IMR-90 (cell line): ENCODE data around the gene GPRC6A. TPM values are rescaled to one million over a fixed set of nuclear protein-coding genes. Genes with fewer than 3 reads are reported as not detected.

Experiments
- ATAC-seq: fragments of 200-7000 bp; cut with Tn5 transposase; 2 replicates; pipeline ENCODE4 v1.9.1; 2020; ENCODE audit warnings: low read depth, mild to moderate bottlenecking, moderate library complexity
- BruUV-seq: library from RNA; stranded (reverse); fragments of 400-500 nt; replicated peaks from 2 replicates; lab custom pipeline; 2021; lab: Mats Ljungman, UMichigan
- CTCF ChIA-PET: fragments of 300-600 bp; formaldehyde crosslinking; extraction: SDS; loops from one replicate; lab custom pipeline; 2021; ENCODE audit warnings: antibody characterized with exemption; lab: Yijun Ruan, JAX
- POLR2A ChIA-PET: fragments of 300-600 bp; sonication (Branson Sonifier 250); formaldehyde crosslinking; loops from one replicate; lab custom pipeline; 2022; ENCODE audit warnings: antibody characterized with exemption; ENCODE audit not compliant: unreplicated experiment; lab: Charles Lee
- DNase-seq: peaks from one replicate; pipeline ENCODE4 v3.0.0; 2013
- H2AFZ ChIP-seq: replicated peaks from 2 replicates; pipeline ENCODE3; 2013; ENCODE audit warnings: low read length, mild to moderate bottlenecking; ENCODE audit not compliant: poor library complexity
- H2AK5ac ChIP-seq: 2 replicates; pipeline ENCODE4 v1.6.1; 2013; ENCODE audit warnings: low read depth, low read length, inconsistent platforms
- H2AK9ac ChIP-seq: replicated peaks from 2 replicates; pipeline ENCODE3; 2013; ENCODE audit warnings: mild to moderate bottlenecking, low read depth, low read length, moderate library complexity; ENCODE audit not compliant: poor library complexity
- H2BK120ac ChIP-seq: 2 replicates; pipeline ENCODE4 v1.6.1; 2013; ENCODE audit warnings: low read depth, low read length, inconsistent platforms
- H2BK15ac ChIP-seq: 3 replicates; pipeline ENCODE4 v1.6.1; 2013; ENCODE audit warnings: low read depth, low read length, inconsistent platforms
- H2BK20ac ChIP-seq: 2 replicates; pipeline ENCODE4 v1.6.1; 2013; ENCODE audit warnings: low read depth, mild to moderate bottlenecking, inconsistent platforms, low read length, moderate library complexity
- H2BK5ac ChIP-seq: 2 replicates; pipeline ENCODE4 v1.6.1; 2013; ENCODE audit warnings: mild to moderate bottlenecking, low read depth, low read length, inconsistent platforms; ENCODE audit not compliant: poor library complexity, severe bottlenecking
- H3K14ac ChIP-seq: replicated peaks from 2 replicates; pipeline ENCODE4 v1.6.1; 2013; ENCODE audit warnings: low read depth, low read length, inconsistent platforms
- H3K18ac ChIP-seq: 2 replicates; pipeline ENCODE4 v1.6.1; 2013; ENCODE audit warnings: low read depth, low read length, control low read depth
- H3K23ac ChIP-seq: 2 replicates; pipeline ENCODE4 v1.6.1; 2013; ENCODE audit warnings: low read depth, low read length, inconsistent platforms
- H3K27ac ChIP-seq: 2 replicates; pipeline ENCODE4 v1.5.1; 2013; ENCODE audit warnings: mild to moderate bottlenecking, control low read depth, low read length; ENCODE audit not compliant: insufficient read depth
- H3K27me3 ChIP-seq: 2 replicates; pipeline ENCODE4 v1.6.1; 2013; ENCODE audit warnings: low read length; ENCODE audit not compliant: control insufficient read depth, insufficient read depth
- H3K36me3 ChIP-seq: 2 replicates; pipeline ENCODE4 v1.6.1; 2013; ENCODE audit warnings: low read length, mixed read lengths; ENCODE audit not compliant: control insufficient read depth, insufficient read depth
- H3K4ac ChIP-seq: 2 replicates; pipeline ENCODE4 v1.6.1; 2013; ENCODE audit warnings: low read depth, low read length, inconsistent platforms
- H3K4me1 ChIP-seq: 2 replicates; pipeline ENCODE4 v1.6.1; 2013; ENCODE audit warnings: low read length, mixed read lengths; ENCODE audit not compliant: control insufficient read depth, insufficient read depth
- H3K4me2 ChIP-seq: 2 replicates; pipeline ENCODE4 v1.6.1; 2013; ENCODE audit warnings: low read depth, mild to moderate bottlenecking, control low read depth, low read length, moderate library complexity
- H3K4me3 ChIP-seq: 2 replicates; pipeline ENCODE4 v1.5.1; 2013; ENCODE audit warnings: low read depth, mild to moderate bottlenecking, control low read depth, low read length, moderate library complexity; ENCODE audit not compliant: insufficient read depth
- H3K56ac ChIP-seq: 2 replicates; pipeline ENCODE4 v1.6.1; 2013; ENCODE audit warnings: low read length, inconsistent platforms; ENCODE audit not compliant: insufficient read depth; ENCODE audit errors: extremely low read depth
- H3K79me1 ChIP-seq, 2 experiments: 2 replicates each; pipeline ENCODE4 v1.6.1; 2013; ENCODE audit warnings: low read length in 2 of 2, inconsistent platforms in 1 of 2, low read depth in 1 of 2
- H3K9ac ChIP-seq: 2 replicates; pipeline ENCODE4 v1.6.1; 2013; ENCODE audit warnings: low read depth, low read length, control low read depth
- H3K9me1 ChIP-seq: 2 replicates; pipeline ENCODE4 v1.6.1; 2013; ENCODE audit warnings: low read length, inconsistent platforms; ENCODE audit not compliant: insufficient read depth
- H3K9me3 ChIP-seq: 2 replicates; pipeline ENCODE4 v1.6.1; 2013; ENCODE audit warnings: low read length; ENCODE audit not compliant: control insufficient read depth, insufficient read depth
- H4K20me1 ChIP-seq: 2 replicates; pipeline ENCODE4 v1.6.1; 2013; ENCODE audit warnings: low read length, inconsistent platforms; ENCODE audit not compliant: insufficient read depth
- H4K5ac ChIP-seq: 2 replicates; pipeline ENCODE4 v1.6.1; 2013; ENCODE audit warnings: mild to moderate bottlenecking, low read depth, low read length, control low read depth
- H4K8ac ChIP-seq, 2 experiments: 2 replicates each; pipeline ENCODE4 v1.6.1; 2013; ENCODE audit warnings: low read depth in 2 of 2, low read length in 2 of 2, control low read depth in 1 of 2, inconsistent platforms in 1 of 2
- H4K91ac ChIP-seq: 2 replicates; pipeline ENCODE4 v1.6.1; 2013; ENCODE audit warnings: low read depth, low read length, inconsistent platforms; ENCODE audit not compliant: insufficient read depth
- MXI1 ChIP-seq: IDR thresholded peaks from 2 replicates; pipeline ENCODE4 v1.6.1; 2012; ENCODE audit warnings: low read depth, mild to moderate bottlenecking, low read length, moderate library complexity, borderline replicate concordance
- RAD21 ChIP-seq: IDR thresholded peaks from 2 replicates; pipeline ENCODE4 v1.6.1; 2012; ENCODE audit warnings: low read length, improper control_type of control experiment
- dilution Hi-C: fragments of 300-500 bp; cut with HindIII; formaldehyde crosslinking; loops from one replicate; pipeline ENCODE4 v1.14.3; 2018; ENCODE audit warnings: low sequenced_read_pairs; ENCODE audit not compliant: unreplicated experiment
- in situ Hi-C: fragments of 300-500 bp; cut with MboI; formaldehyde crosslinking; loops from 3 replicates; pipeline ENCODE4 v1.14.3; 2019; ENCODE audit warnings: low sequenced_read_pairs, inconsistent platforms, mixed read lengths
- intact Hi-C: fragments of 100-400 bp; cut with micrococcal nuclease; formaldehyde crosslinking; loops from 2 replicates; pipeline ENCODE4 v1.10.0; 2022
- polyA plus RNA-seq, 3 experiments: library from polyadenylated mRNA; depleted of rRNA; stranded (reverse); fragments of >200 nt; gene quantifications; 2 replicates each; pipeline ENCODE4 v1.2.3, GENCODE V29; 2012; ENCODE audit warnings: low replicate concordance in 1 of 3
- total RNA-seq: library from RNA; depleted of rRNA; stranded (reverse); fragments of >200 nt; gene quantifications from 2 replicates; pipeline ENCODE4 v1.2.3, GENCODE V29; 2012

Gene GPRC6A
- total and polyA plus RNA-seq, 2 of the 4 experiments (the other 2 are of a cell fraction), result not detected

DNA sequence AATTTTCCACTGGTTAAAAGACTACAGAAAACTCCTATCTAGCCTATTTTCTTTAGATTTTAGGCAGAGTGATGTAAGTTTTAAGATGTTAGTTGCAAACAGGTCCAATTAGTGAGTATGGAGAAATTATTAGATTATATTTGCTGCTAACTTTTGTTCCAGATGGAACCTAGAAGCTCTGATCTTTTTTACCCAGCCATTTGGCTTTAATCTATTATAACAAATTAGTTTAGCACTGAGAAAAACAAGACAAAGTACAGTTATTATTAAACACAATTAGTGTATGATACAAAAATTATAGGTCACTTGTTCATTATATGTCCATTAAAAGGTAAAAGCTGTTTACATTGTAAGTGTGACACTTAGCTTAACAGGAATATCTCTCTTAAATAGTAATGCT, 65.8 kb downstream of the GPRC6A start:
- H2BK5ac ChIP-seq, result no peak overlapping the region
- intact Hi-C loops, result no loop called here
- no peaks in the 10 kb centered on the region for H3K36me3 ChIP-seq
- no peaks in the 10 kb centered on the region for H3K4me1 ChIP-seq
- H4K91ac ChIP-seq, result no peak overlapping the region
- H3K9me3 ChIP-seq, result no peaks in the 10 kb centered on the region
- H3K9me1 ChIP-seq, result no peaks in the 10 kb centered on the region
- H3K79me1 ChIP-seq, result no peaks in the 10 kb centered on the region
- no peak overlapping the region for H4K5ac ChIP-seq
- no peak overlapping the region for H3K4me3 ChIP-seq
- POLR2A ChIA-PET, result no interaction called here
- CTCF ChIA-PET, result no interaction called here
- H2AK9ac ChIP-seq, result no peak overlapping the region
- H3K14ac ChIP-seq, result no peak overlapping the region
- H2AK5ac ChIP-seq, result no peak overlapping the region
- H4K8ac ChIP-seq, result no peak overlapping the region
- in situ Hi-C loops, result no loop called here
- DNase-seq (no peak), ATAC-seq (no peak)
- peaks cover 12% of the 10 kb centered on the region for H3K27me3 ChIP-seq
- H2BK20ac ChIP-seq, result no peak overlapping the region
- H3K18ac ChIP-seq, result no peak overlapping the region
- no peak overlapping the region for H3K56ac ChIP-seq
- no peak overlapping the region for H2AFZ ChIP-seq
- H2BK15ac ChIP-seq, result no peak overlapping the region
- TF ChIP-seq MXI1, result no peak
- no peak for TF ChIP-seq RAD21
- no TSS peak for BruUV-seq
- H4K20me1 ChIP-seq, result no peaks in the 10 kb centered on the region
- no peak overlapping the region for H2BK120ac ChIP-seq
- no peak overlapping the region for H3K9ac ChIP-seq
- H3K4me2 ChIP-seq, result no peak overlapping the region
- H3K27ac ChIP-seq, result no peak overlapping the region
- dilution Hi-C loops, result no loop called here
- H3K4ac ChIP-seq, result no peak overlapping the region
- H3K23ac ChIP-seq, result no peak overlapping the region
